ENCODE data around the gene SPRTN. TPM values are rescaled to one million over a fixed set of nuclear protein-coding genes. Genes with fewer than 3 reads are reported as not detected.

SPRTN gene
- total RNA-seq, 1 experiment from 2014 or later = 14.9 TPM

- ATAC-seq (peak; percentile 88), DNase-seq (ENCODE audit: low read depth, low spot score) (peak; percentile 48)
- Histone ChIP-seq H3K27me3 (ENCODE audit: insufficient read depth, low read length) (no peaks in the 10 kb centered on the region), H2AFZ (ENCODE audit: low read depth, low read length, poor library complexity, severe bottlenecking) (no peak overlapping the region), H3K27ac (ENCODE audit: low read depth, low read length) (peak overlapping the region; percentile 25; the same call in 1 of the 2 replicates), H3K4me3 (replicated peaks in 1 of 2; ENCODE audit: low read depth in 1 of 2, low read length in 2 of 2) (no peak overlapping the region), H3K4me2 (ENCODE audit: low read length) (0 out of 2 replicates have a peak overlapping the region, but pooled peaks have one; percentile 5), H3K9me2 (ENCODE audit: insufficient read depth) (no peaks in the 10 kb centered on the region), H3K9me3 (ENCODE audit: control insufficient read depth in 1 of 2, insufficient read depth in 1 of 2, low read depth in 1 of 2, low read length in 2 of 2) (no peaks in the 10 kb centered on the region), H3K4me1 (ENCODE audit: control insufficient read depth in 1 of 2, insufficient read depth in 2 of 2, low read length in 2 of 2) (peaks cover 0 to 3% of the 10 kb centered on the region in 2 experiments; a peak in 1 of 4 replicates), H3K36me3 (ENCODE audit: control insufficient read depth in 1 of 2, insufficient read depth in 2 of 2, low read length in 2 of 2) (peaks cover 0 to 4% of the 10 kb centered on the region in 2 experiments; a peak in 1 of 4 replicates), H3K79me2 (ENCODE audit: insufficient read depth, low read length) (peaks cover 12% of the 10 kb centered on the region), H3K9ac (ENCODE audit: low read length) (no peak overlapping the region), H4K20me1 (ENCODE audit: insufficient read depth) (0 out of 2 replicates have a peak, but pooled peaks cover 7% of the 10 kb centered on the region)
- ChIA-PET POLR2A (no interaction called here), CTCF (interaction anchor here (1.2 to 1.5 kb wide), 3 partner anchors 37 to 244 kb away, joined by 3 to 9 read pairs (median 7); no protein-coding TSS in a partner anchor), RAD21 (ENCODE audit: low non-redundant PET in 1 of 2, low total read pairs in 2 of 2, uncharacterized antibody in 2 of 2, unreplicated experiment in 2 of 2) (no interaction called here)
- intact Hi-C loops (cut with micrococcal nuclease) = loop anchor here (1.0 to 2.0 kb wide), 4 partner anchors 65 to 246 kb away; partner anchors contain the start of gene EGLN1
- TF ChIP-seq, protein P1, sequence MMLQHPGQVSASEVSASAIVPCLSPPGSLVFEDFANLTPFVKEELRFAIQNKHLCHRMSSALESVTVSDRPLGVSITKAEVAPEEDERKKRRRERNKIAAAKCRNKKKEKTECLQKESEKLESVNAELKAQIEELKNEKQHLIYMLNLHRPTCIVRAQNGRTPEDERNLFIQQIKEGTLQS (IDR thresholded peaks at IDR 0.05) = no peak
- TF ChIP-seq JUND (IDR thresholded peaks at IDR 0.05) (no peak), TCF7L2 (IDR thresholded peaks at IDR 0.05; ENCODE audit: borderline replicate concordance, extremely low read depth, insufficient read depth, insufficient read length) (no peak), ZFX (IDR thresholded peaks at IDR 0.05) (no peak), EZH2phosphoT487 (IDR thresholded peaks at IDR 0.05; ENCODE audit: borderline replicate concordance) (no peak), EGR1 (IDR thresholded peaks at IDR 0.05; ENCODE audit: low read depth) (no peak), ZNF274 (IDR thresholded peaks at IDR 0.05; ENCODE audit: low read depth, low read length) (no peak), CBX3 (IDR thresholded peaks at IDR 0.05; ENCODE audit: low read depth) (0 out of 2 replicates have a peak, but pooled peaks have one; percentile 40), RAD21 (IDR thresholded peaks at IDR 0.05; ENCODE audit: low read depth) (peak; percentile 93), EZH2 (IDR thresholded peaks at IDR 0.05) (no peak), CEBPB (IDR thresholded peaks at IDR 0.05; ENCODE audit: low read depth) (0 out of 2 replicates have a peak, but pooled peaks have one; percentile 21), YY1 (IDR thresholded peaks at IDR 0.05; ENCODE audit: extremely low read depth, insufficient replicate concordance, low read depth, low read length) (no peak), ELF1 (IDR thresholded peaks at IDR 0.05; ENCODE audit: borderline replicate concordance, low read depth) (no peak), SP1 (IDR thresholded peaks at IDR 0.05; ENCODE audit: low read depth) (no peak), FOSL1 (IDR thresholded peaks at IDR 0.05; ENCODE audit: low read depth) (no peak)
- TF ChIP-seq, protein P2, sequence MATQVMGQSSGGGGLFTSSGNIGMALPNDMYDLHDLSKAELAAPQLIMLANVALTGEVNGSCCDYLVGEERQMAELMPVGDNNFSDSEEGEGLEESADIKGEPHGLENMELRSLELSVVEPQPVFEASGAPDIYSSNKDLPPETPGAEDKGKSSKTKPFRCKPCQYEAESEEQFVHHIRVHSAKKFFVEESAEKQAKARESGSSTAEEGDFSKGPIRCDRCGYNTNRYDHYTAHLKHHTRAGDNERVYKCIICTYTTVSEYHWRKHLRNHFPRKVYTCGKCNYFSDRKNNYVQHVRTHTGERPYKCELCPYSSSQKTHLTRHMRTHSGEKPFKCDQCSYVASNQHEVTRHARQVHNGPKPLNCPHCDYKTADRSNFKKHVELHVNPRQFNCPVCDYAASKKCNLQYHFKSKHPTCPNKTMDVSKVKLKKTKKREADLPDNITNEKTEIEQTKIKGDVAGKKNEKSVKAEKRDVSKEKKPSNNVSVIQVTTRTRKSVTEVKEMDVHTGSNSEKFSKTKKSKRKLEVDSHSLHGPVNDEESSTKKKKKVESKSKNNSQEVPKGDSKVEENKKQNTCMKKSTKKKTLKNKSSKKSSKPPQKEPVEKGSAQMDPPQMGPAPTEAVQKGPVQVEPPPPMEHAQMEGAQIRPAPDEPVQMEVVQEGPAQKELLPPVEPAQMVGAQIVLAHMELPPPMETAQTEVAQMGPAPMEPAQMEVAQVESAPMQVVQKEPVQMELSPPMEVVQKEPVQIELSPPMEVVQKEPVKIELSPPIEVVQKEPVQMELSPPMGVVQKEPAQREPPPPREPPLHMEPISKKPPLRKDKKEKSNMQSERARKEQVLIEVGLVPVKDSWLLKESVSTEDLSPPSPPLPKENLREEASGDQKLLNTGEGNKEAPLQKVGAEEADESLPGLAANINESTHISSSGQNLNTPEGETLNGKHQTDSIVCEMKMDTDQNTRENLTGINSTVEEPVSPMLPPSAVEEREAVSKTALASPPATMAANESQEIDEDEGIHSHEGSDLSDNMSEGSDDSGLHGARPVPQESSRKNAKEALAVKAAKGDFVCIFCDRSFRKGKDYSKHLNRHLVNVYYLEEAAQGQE (IDR thresholded peaks at IDR 0.05; ENCODE audit: low read depth) = no peak
- TF ChIP-seq, protein P3, sequence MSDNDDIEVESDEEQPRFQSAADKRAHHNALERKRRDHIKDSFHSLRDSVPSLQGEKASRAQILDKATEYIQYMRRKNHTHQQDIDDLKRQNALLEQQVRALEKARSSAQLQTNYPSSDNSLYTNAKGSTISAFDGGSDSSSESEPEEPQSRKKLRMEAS (IDR thresholded peaks at IDR 0.05) = no peak
- TF ChIP-seq, protein P4, sequence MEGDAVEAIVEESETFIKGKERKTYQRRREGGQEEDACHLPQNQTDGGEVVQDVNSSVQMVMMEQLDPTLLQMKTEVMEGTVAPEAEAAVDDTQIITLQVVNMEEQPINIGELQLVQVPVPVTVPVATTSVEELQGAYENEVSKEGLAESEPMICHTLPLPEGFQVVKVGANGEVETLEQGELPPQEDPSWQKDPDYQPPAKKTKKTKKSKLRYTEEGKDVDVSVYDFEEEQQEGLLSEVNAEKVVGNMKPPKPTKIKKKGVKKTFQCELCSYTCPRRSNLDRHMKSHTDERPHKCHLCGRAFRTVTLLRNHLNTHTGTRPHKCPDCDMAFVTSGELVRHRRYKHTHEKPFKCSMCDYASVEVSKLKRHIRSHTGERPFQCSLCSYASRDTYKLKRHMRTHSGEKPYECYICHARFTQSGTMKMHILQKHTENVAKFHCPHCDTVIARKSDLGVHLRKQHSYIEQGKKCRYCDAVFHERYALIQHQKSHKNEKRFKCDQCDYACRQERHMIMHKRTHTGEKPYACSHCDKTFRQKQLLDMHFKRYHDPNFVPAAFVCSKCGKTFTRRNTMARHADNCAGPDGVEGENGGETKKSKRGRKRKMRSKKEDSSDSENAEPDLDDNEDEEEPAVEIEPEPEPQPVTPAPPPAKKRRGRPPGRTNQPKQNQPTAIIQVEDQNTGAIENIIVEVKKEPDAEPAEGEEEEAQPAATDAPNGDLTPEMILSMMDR (IDR thresholded peaks at IDR 0.05 in 2 of 3, conservative IDR thresholded peaks at IDR 0.05 in 1 of 3; ENCODE audit: borderline replicate concordance in 1 of 3, insufficient read depth in 1 of 3, low read depth in 2 of 3, low read length in 2 of 3) = peak; percentile 65 to 87 (median 85)
- no TSS peak for BruUV-seq (replicated peaks)
These were observed 19.8 kb downstream of the SPRTN start for GRCh38 chr1:231357831-231358354.
